ENCODE data around the gene GCM1.

Gene GCM1

GRCh38 chr6:53148684-53149083, at the start of gene GCM1:
Gene GCM1 (minus strand): TSS chr6:53148841. CDS start chr6:53145632, 3,209 bp downstream.
- TF ChIP-seq POLR2A (IDR thresholded peaks at IDR 0.05; ENCODE audit: extremely low read depth, insufficient read length) = no peak
- no peak for TF ChIP-seq MAX (IDR thresholded peaks at IDR 0.05; ENCODE audit: low read depth, low read length)
- TF ChIP-seq CTCF (IDR thresholded peaks at IDR 0.05; ENCODE audit: low read depth, low read length) = no peak
- no peak for TF ChIP-seq MYC (IDR thresholded peaks at IDR 0.05; ENCODE audit: low read depth, low read length)

GRCh38 chr6:53197553-53197952, 48.9 kb upstream of the GCM1 start:
- no peak overlapping the region for H3K4me3 ChIP-seq (ENCODE audit: low read depth, low read length)
- no peak for DNase-seq (ENCODE audit: low read depth)
- TF ChIP-seq POLR2A (IDR thresholded peaks at IDR 0.05; ENCODE audit: extremely low read depth, insufficient read length) (no peak), MAX (IDR thresholded peaks at IDR 0.05; ENCODE audit: low read depth, low read length) (no peak), CTCF (IDR thresholded peaks at IDR 0.05; ENCODE audit: low read depth, low read length) (no peak), MYC (IDR thresholded peaks at IDR 0.05; ENCODE audit: low read depth, low read length) (no peak)

More at GRCh38 chr6:53148684-53149083, at the start of gene GCM1:
- DNase-seq (ENCODE audit: low read depth) = no peak
- no peak within 1 kb of the TSS for H3K4me3 ChIP-seq (ENCODE audit: low read depth, low read length)

- no peak overlapping the region for H3K4me3 ChIP-seq (ENCODE audit: low read depth, low read length)
- TF ChIP-seq MYC (IDR thresholded peaks at IDR 0.05; ENCODE audit: low read depth, low read length) (no peak), CTCF (IDR thresholded peaks at IDR 0.05; ENCODE audit: low read depth, low read length) (no peak), MAX (IDR thresholded peaks at IDR 0.05; ENCODE audit: low read depth, low read length) (no peak), POLR2A (IDR thresholded peaks at IDR 0.05; ENCODE audit: extremely low read depth, insufficient read length) (no peak)
- DNase-seq (ENCODE audit: low read depth) = no peak
Observed at GRCh38 chr6:53195048-53195447, 46.4 kb upstream of the GCM1 start.

- TF ChIP-seq MYC (IDR thresholded peaks at IDR 0.05; ENCODE audit: low read depth, low read length) (no peak), POLR2A (IDR thresholded peaks at IDR 0.05; ENCODE audit: extremely low read depth, insufficient read length) (no peak), MAX (IDR thresholded peaks at IDR 0.05; ENCODE audit: low read depth, low read length) (no peak), CTCF (IDR thresholded peaks at IDR 0.05; ENCODE audit: low read depth, low read length) (no peak)
- DNase-seq (ENCODE audit: low read depth) = no peak
- no peak overlapping the region for H3K4me3 ChIP-seq (ENCODE audit: low read depth, low read length)
Observed at GRCh38 chr6:53192682-53193188, 44.1 kb upstream of the GCM1 start.

- DNase-seq (ENCODE audit: low read depth) = no peak
- no peak for TF ChIP-seq MYC (IDR thresholded peaks at IDR 0.05; ENCODE audit: low read depth, low read length)
- TF ChIP-seq MAX (IDR thresholded peaks at IDR 0.05; ENCODE audit: low read depth, low read length) = no peak
- TF ChIP-seq POLR2A (IDR thresholded peaks at IDR 0.05; ENCODE audit: extremely low read depth, insufficient read length) = no peak
- no peak for TF ChIP-seq CTCF (IDR thresholded peaks at IDR 0.05; ENCODE audit: low read depth, low read length)
- no peak overlapping the region for H3K4me3 ChIP-seq (ENCODE audit: low read depth, low read length)
Observed at GRCh38 chr6:53189554-53189953, 40.9 kb upstream of the GCM1 start.

Data from NB4 (cell line).